ENCODE results near the gene STK39.

GRCh38 chr2:168289880-168290279, 42.5 kb upstream of the STK39 start:
- TF ChIP-seq, protein P1, sequence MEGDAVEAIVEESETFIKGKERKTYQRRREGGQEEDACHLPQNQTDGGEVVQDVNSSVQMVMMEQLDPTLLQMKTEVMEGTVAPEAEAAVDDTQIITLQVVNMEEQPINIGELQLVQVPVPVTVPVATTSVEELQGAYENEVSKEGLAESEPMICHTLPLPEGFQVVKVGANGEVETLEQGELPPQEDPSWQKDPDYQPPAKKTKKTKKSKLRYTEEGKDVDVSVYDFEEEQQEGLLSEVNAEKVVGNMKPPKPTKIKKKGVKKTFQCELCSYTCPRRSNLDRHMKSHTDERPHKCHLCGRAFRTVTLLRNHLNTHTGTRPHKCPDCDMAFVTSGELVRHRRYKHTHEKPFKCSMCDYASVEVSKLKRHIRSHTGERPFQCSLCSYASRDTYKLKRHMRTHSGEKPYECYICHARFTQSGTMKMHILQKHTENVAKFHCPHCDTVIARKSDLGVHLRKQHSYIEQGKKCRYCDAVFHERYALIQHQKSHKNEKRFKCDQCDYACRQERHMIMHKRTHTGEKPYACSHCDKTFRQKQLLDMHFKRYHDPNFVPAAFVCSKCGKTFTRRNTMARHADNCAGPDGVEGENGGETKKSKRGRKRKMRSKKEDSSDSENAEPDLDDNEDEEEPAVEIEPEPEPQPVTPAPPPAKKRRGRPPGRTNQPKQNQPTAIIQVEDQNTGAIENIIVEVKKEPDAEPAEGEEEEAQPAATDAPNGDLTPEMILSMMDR (IDR thresholded peaks at IDR 0.05): no peak
- TF ChIP-seq POLR2A (IDR thresholded peaks at IDR 0.05): no peak
